ENCODE results near the gene GID4. TPM values are rescaled to one million over a fixed set of nuclear protein-coding genes. Genes with fewer than 3 reads are reported as not detected.
"Not testable (repeated sequence)": the region's sequence is repeated elsewhere in the genome, so short reads cannot be mapped to it uniquely, and the experiment has no call there.

GID4 gene
- total RNA-seq, 1 experiment from 2014 or later = 9.8 TPM

DNA sequence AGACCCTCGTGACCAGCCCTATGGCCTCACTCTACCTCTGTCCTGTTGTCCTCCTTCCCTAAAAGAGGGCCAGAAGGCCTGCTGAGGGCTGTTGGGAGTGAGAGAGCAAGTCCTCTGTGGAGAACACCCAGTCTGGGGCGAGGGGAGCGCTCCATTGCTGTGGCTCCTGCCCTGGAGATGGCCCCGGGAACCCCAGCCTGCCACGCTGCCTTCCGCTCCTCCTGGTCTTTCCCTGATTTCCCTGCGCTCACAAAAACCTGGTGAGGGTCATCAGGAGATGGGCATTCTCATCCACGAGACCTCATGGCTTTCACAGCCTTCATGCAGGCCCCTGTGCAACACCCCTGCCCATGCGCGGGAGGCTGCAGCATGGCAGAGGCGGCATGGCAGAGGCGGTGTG lies 45.4 kb upstream of the GID4 start:
- no peak overlapping the region for H3K4me3 Mint-ChIP-seq (ENCODE audit: unreplicated experiment)
- DNase-seq (ENCODE audit: unreplicated experiment) = no peak
- ChIA-PET CTCF (interaction anchor here (1.5 to 3.8 kb wide), 2 partner anchors 40 to 73 kb away, joined by 3 to 18 read pairs; no protein-coding TSS in a partner anchor), POLR2A (interaction anchor here (1.0 kb wide), 1 partner anchor 14 kb away, joined by 3 read pairs; no protein-coding TSS in a partner anchor)
- peak overlapping the region; percentile 57 for H3K27ac Mint-ChIP-seq (ENCODE audit: low read depth, unreplicated experiment)
- no peaks in the 10 kb centered on the region for H3K9me3 Mint-ChIP-seq (ENCODE audit: unreplicated experiment)
- H3K36me3 Mint-ChIP-seq (ENCODE audit: insufficient read depth, unreplicated experiment) = peaks cover 6% of the 10 kb centered on the region
- peaks cover 24% of the 10 kb centered on the region for H3K4me1 Mint-ChIP-seq (ENCODE audit: insufficient read depth, unreplicated experiment)
- TF ChIP-seq, protein P1, sequence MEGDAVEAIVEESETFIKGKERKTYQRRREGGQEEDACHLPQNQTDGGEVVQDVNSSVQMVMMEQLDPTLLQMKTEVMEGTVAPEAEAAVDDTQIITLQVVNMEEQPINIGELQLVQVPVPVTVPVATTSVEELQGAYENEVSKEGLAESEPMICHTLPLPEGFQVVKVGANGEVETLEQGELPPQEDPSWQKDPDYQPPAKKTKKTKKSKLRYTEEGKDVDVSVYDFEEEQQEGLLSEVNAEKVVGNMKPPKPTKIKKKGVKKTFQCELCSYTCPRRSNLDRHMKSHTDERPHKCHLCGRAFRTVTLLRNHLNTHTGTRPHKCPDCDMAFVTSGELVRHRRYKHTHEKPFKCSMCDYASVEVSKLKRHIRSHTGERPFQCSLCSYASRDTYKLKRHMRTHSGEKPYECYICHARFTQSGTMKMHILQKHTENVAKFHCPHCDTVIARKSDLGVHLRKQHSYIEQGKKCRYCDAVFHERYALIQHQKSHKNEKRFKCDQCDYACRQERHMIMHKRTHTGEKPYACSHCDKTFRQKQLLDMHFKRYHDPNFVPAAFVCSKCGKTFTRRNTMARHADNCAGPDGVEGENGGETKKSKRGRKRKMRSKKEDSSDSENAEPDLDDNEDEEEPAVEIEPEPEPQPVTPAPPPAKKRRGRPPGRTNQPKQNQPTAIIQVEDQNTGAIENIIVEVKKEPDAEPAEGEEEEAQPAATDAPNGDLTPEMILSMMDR (IDR thresholded peaks at IDR 0.05; ENCODE audit: unreplicated experiment) = no peak
- BruUV-seq (replicated peaks) = no TSS peak
- no peaks in the 10 kb centered on the region for H3K27me3 Mint-ChIP-seq (ENCODE audit: insufficient read depth, unreplicated experiment)
- intact Hi-C loops (cut with micrococcal nuclease) = no loop called here

DNA sequence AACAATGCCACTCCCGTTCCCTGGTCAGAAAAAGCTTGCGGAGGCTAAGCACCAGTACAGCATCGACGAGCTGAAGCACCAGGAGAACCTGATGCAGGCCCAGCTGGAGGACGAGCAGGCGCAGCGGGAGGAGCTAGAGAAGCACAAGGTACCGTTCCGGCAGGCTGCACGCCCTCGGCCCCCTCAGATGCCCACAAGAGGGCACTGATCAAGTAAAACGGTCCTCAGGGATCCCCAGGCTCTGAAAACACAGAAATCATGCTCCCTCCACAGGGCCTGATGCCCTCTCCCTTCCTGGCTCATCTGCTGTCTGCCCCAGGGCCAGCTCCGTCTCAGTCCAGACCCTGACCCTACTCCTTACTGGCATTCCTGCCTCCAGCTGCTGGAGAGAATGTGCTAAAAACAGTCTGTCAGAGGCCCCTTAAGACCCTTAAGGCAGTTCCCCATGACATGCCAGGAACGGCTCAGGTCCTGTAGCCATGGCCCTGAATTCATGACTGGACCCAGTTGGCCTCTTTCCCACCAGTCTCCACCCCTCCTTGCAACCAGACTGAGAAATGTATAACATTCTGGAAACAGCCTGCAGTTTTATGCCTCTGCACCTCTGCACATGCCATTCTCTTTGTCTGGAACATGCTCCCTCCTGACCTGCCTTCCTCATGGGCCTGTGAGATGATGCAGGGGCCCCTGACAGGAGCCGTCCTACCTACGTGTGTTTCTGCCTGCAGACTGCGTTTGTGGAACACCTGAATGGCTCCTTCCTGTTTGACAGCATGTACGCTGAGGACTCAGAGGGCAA lies 44.7 kb upstream of the GID4 start:
- Mint-ChIP-seq H3K36me3 (ENCODE audit: insufficient read depth, unreplicated experiment) (peaks cover 6% of the 10 kb centered on the region), H3K27ac (ENCODE audit: low read depth, unreplicated experiment) (no peak overlapping the region), H3K9me3 (ENCODE audit: unreplicated experiment) (no peaks in the 10 kb centered on the region), H3K4me1 (ENCODE audit: insufficient read depth, unreplicated experiment) (peaks cover 24% of the 10 kb centered on the region), H3K4me3 (ENCODE audit: unreplicated experiment) (no peak overlapping the region), H3K27me3 (ENCODE audit: insufficient read depth, unreplicated experiment) (no peaks in the 10 kb centered on the region)
- ChIA-PET POLR2A (interaction anchor here (1.0 kb wide), 1 partner anchor 13 kb away, joined by 3 read pairs; no protein-coding TSS in a partner anchor), CTCF (interaction anchor here (1.1 to 3.8 kb wide), 3 partner anchors 13 to 73 kb away, joined by 3 to 18 read pairs (median 5); no protein-coding TSS in a partner anchor)
- no TSS peak for BruUV-seq (replicated peaks)
- TF ChIP-seq, protein P1 (IDR thresholded peaks at IDR 0.05; ENCODE audit: unreplicated experiment) = peak; percentile 3
- no peak for DNase-seq (ENCODE audit: unreplicated experiment)
- intact Hi-C loops (cut with micrococcal nuclease) = no loop called here

DNA sequence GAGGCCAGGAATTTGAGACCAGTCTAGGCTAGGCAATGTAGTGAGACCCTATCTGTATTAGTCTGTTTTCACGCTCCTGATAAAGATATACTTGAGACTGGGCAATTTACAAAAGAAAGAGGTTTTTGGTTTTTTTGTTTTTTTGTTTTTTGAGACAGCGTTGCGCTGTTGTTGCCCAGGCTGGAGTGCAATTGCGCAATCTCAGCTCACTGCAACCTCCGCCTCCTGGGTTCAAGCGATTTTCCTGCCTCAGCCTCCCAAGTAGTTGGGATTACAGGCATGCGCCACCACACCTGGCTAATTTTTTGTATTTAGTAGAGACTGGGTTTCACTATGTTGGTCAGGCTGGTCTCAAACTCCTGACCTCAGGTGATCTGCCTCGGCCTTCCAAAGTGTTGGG lies 43.3 kb upstream of the GID4 start:
- POLR2A ChIA-PET; H3K36me3 Mint-ChIP-seq (ENCODE audit: insufficient read depth, unreplicated experiment); H3K9me3 Mint-ChIP-seq (ENCODE audit: unreplicated experiment); H3K4me3 Mint-ChIP-seq (ENCODE audit: unreplicated experiment); intact Hi-C loops (cut with micrococcal nuclease); BruUV-seq (replicated peaks); H3K27ac Mint-ChIP-seq (ENCODE audit: low read depth, unreplicated experiment); H3K27me3 Mint-ChIP-seq (ENCODE audit: insufficient read depth, unreplicated experiment); DNase-seq (ENCODE audit: unreplicated experiment): not testable (repeated sequence)
- H3K4me1 Mint-ChIP-seq (ENCODE audit: insufficient read depth, unreplicated experiment) = peaks cover 14% of the 10 kb centered on the region
- CTCF ChIA-PET = interaction anchor here (1.1 kb wide), 1 partner anchor 15 kb away, joined by 5 read pairs; no protein-coding TSS in a partner anchor

DNA sequence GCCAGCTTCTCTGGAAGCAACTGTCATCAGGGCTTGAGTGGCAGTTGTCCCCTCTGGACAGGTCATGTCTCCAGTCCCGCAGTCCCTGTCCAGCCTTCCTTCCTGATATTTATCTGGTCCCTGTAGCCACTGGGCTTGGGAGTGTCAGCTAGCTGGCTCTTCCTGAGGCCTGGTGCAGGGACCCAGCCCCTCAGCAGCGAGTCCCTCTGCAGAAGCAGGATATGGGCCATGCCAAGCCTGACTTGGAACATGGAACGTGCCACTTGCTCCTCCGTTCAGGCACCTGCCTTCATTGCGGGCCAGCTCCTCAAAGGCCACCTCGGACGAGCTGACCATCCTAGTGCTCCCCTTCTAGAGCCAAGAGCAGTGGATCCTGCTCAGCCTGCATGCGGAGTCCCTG lies 40.3 kb upstream of the GID4 start:
- POLR2A ChIA-PET = no interaction called here
- no peak overlapping the region for H3K27ac Mint-ChIP-seq (ENCODE audit: low read depth, unreplicated experiment)
- TF ChIP-seq, protein P1 (IDR thresholded peaks at IDR 0.05; ENCODE audit: unreplicated experiment) = no peak
- DNase-seq (ENCODE audit: unreplicated experiment) = no peak
- no peaks in the 10 kb centered on the region for H3K4me1 Mint-ChIP-seq (ENCODE audit: insufficient read depth, unreplicated experiment)
- BruUV-seq (replicated peaks) = no TSS peak
- no peaks in the 10 kb centered on the region for H3K9me3 Mint-ChIP-seq (ENCODE audit: unreplicated experiment)
- H3K36me3 Mint-ChIP-seq (ENCODE audit: insufficient read depth, unreplicated experiment) = no peaks in the 10 kb centered on the region
- intact Hi-C loops (cut with micrococcal nuclease) = no loop called here
- CTCF ChIA-PET = interaction anchor here (0.8 kb wide), 1 partner anchor 73 kb away, joined by 4 read pairs; no protein-coding TSS in a partner anchor
- no peaks in the 10 kb centered on the region for H3K27me3 Mint-ChIP-seq (ENCODE audit: insufficient read depth, unreplicated experiment)
- H3K4me3 Mint-ChIP-seq (ENCODE audit: unreplicated experiment) = no peak overlapping the region

Measured in MCF 10A (cell line).